GM23338 (cell line): ENCODE data around the gene KRTAP4-16. TPM values are rescaled to one million over a fixed set of nuclear protein-coding genes. Genes with fewer than 3 reads are reported as not detected.

ENCODE experiments used
- ATAC-seq: fragments of 200-7000 bp; cut with Tn5 transposase; 3 replicates; pipeline ENCODE4 v1.9.1; 2020
- DNase-seq: peaks from one replicate; pipeline ENCODE4 v3.0.0-alpha.2; 2015; ENCODE audit warnings: low spot score
- H2AFZ ChIP-seq: fragments of 200-600 bp; sonication (generic); 2 replicates; pipeline ENCODE4 v1.8.0; 2016; ENCODE audit warnings: antibody characterized with exemption, mild to moderate bottlenecking, moderate library complexity
- H3F3A ChIP-seq: fragments of 200-600 bp; sonication (generic); replicated peaks from 2 replicates; pipeline ENCODE4 v1.8.0; 2017; ENCODE audit warnings: antibody characterized with exemption, mixed run types, low read depth
- H3K27ac ChIP-seq: fragments of 200-600 bp; sonication (generic); 2 replicates; pipeline ENCODE4 v1.6.1; 2016; ENCODE audit warnings: low read depth
- H3K27me3 ChIP-seq: fragments of 200-600 bp; sonication (generic); 2 replicates; pipeline ENCODE4 v1.8.0; 2016; ENCODE audit warnings: mild to moderate bottlenecking, mixed run types, moderate library complexity; ENCODE audit not compliant: insufficient read depth
- H3K36me3 ChIP-seq: fragments of 200-600 bp; sonication (generic); 2 replicates; pipeline ENCODE4 v1.8.0; 2016; ENCODE audit warnings: mild to moderate bottlenecking; ENCODE audit not compliant: insufficient read depth
- H3K4me1 ChIP-seq: fragments of 200-600 bp; sonication (generic); 2 replicates; pipeline ENCODE4 v1.8.0; 2016; ENCODE audit warnings: mild to moderate bottlenecking, moderate library complexity; ENCODE audit not compliant: insufficient read depth
- H3K4me2 ChIP-seq: fragments of 200-600 bp; sonication (generic); 2 replicates; pipeline ENCODE4 v1.7.1; 2017; ENCODE audit warnings: mixed run types
- H3K4me3 ChIP-seq: fragments of 200-600 bp; sonication (generic); 2 replicates; pipeline ENCODE4 v1.6.1; 2016; ENCODE audit warnings: mixed run types
- H3K79me2 ChIP-seq: fragments of 200-600 bp; sonication (generic); replicated peaks from 2 replicates; pipeline ENCODE4 v1.8.0; 2017; ENCODE audit warnings: mild to moderate bottlenecking; ENCODE audit not compliant: insufficient read depth
- H3K9me2 ChIP-seq: fragments of 200-600 bp; sonication (generic); 2 replicates; pipeline ENCODE4 v1.8.0; 2017; ENCODE audit not compliant: insufficient read depth
- H4K20me1 ChIP-seq: fragments of 200-600 bp; sonication (generic); replicated peaks from 2 replicates; pipeline ENCODE4 v1.8.0; 2017; ENCODE audit warnings: mild to moderate bottlenecking; ENCODE audit not compliant: insufficient read depth
- H3K27ac Mint-ChIP-seq: 2 replicates; pipeline ENCODE4 v1.8.0; 2020; ENCODE audit warnings: inconsistent platforms, mild to moderate bottlenecking, moderate library complexity, mixed read lengths
- H3K27me3 Mint-ChIP-seq: 3 replicates; pipeline ENCODE4 v1.8.0; 2022; ENCODE audit warnings: low read depth, mild to moderate bottlenecking, moderate library complexity, mixed read lengths, inconsistent platforms; ENCODE audit not compliant: insufficient read depth, poor library complexity
- H3K36me3 Mint-ChIP-seq: 3 replicates; pipeline ENCODE4 v1.8.0; 2021; ENCODE audit warnings: low read depth, mild to moderate bottlenecking, inconsistent platforms, moderate library complexity, mixed read lengths
- H3K4me1 Mint-ChIP-seq: 3 replicates; pipeline ENCODE4 v1.8.0; 2020; ENCODE audit warnings: mild to moderate bottlenecking, inconsistent platforms, mixed read lengths
- H3K4me3 Mint-ChIP-seq: 3 replicates; pipeline ENCODE4 v1.8.0; 2021; ENCODE audit warnings: moderate library complexity, mild to moderate bottlenecking, inconsistent platforms, mixed read lengths
- H3K9me3 Mint-ChIP-seq: 3 replicates; pipeline ENCODE4 v1.8.0; 2020; ENCODE audit warnings: moderate library complexity, mild to moderate bottlenecking, inconsistent platforms, mixed read lengths
- CREB1 ChIP-seq: fragments of 250-450 bp; sonication (Bioruptor Pico); IDR thresholded peaks from 2 replicates; pipeline ENCODE4 v1.5.0; 2020; ENCODE audit warnings: low read depth, mild to moderate bottlenecking, moderate library complexity
- CTCF ChIP-seq, 2 experiments: fragments of 200-600 bp in 1 of 2; sonication (generic) in 1 of 2; conservative IDR thresholded peaks; 2 replicates each; pipeline versions ENCODE4 v1.5.1 to v1.6.1; 2016 to 2017; ENCODE audit warnings: antibody characterized with exemption in 2 of 2, low read depth in 2 of 2, mild to moderate bottlenecking in 2 of 2, moderate library complexity in 1 of 2
- ETS1 ChIP-seq: IDR thresholded peaks from 2 replicates; pipeline ENCODE4 v1.6.1; 2016; ENCODE audit warnings: antibody characterized with exemption
- EZH2 ChIP-seq: fragments of 200-600 bp; sonication (generic); IDR thresholded peaks from one replicate; pipeline ENCODE4 v1.8.0; 2017; ENCODE audit warnings: antibody characterized with exemption, mild to moderate bottlenecking, low read depth; ENCODE audit not compliant: unreplicated experiment
- EZH2phosphoT487 ChIP-seq: fragments of 200-600 bp; sonication (generic); IDR thresholded peaks from one replicate; pipeline ENCODE4 v1.8.1; 2018; ENCODE audit warnings: antibody characterized with exemption; ENCODE audit not compliant: unreplicated experiment
- JUNB ChIP-seq: IDR thresholded peaks from one replicate; pipeline ENCODE4 v1.6.1; 2016; ENCODE audit warnings: antibody characterized with exemption; ENCODE audit not compliant: unreplicated experiment
- NANOG ChIP-seq: IDR thresholded peaks from 2 replicates; pipeline ENCODE4 v1.6.1; 2016; ENCODE audit warnings: antibody characterized with exemption, borderline replicate concordance
- POLR2AphosphoS5 ChIP-seq: IDR thresholded peaks from 2 replicates; pipeline ENCODE4 v1.6.1; 2016; ENCODE audit warnings: antibody characterized with exemption, low read depth
- REST ChIP-seq: IDR thresholded peaks from one replicate; pipeline ENCODE4 v1.6.1; 2018; ENCODE audit warnings: antibody characterized with exemption; ENCODE audit not compliant: unreplicated experiment
- STAT1 ChIP-seq: IDR thresholded peaks from one replicate; pipeline ENCODE4 v1.6.1; 2016; ENCODE audit warnings: antibody characterized with exemption; ENCODE audit not compliant: unreplicated experiment
- ZNF114 ChIP-seq: fragments of 250-450 bp; sonication (Bioruptor Pico); IDR thresholded peaks from 2 replicates; pipeline ENCODE4 v1.5.0; 2020; ENCODE audit warnings: mild to moderate bottlenecking, moderate library complexity
- ZNF331 ChIP-seq: fragments of 250-450 bp; sonication (Bioruptor Pico); IDR thresholded peaks from 2 replicates; pipeline ENCODE4 v1.5.0; 2020; ENCODE audit warnings: low read depth, mild to moderate bottlenecking, moderate library complexity
- ZNF462 ChIP-seq: fragments of 250-450 bp; sonication (Bioruptor Pico); IDR thresholded peaks from 2 replicates; pipeline ENCODE4 v1.5.0; 2020; ENCODE audit warnings: mild to moderate bottlenecking, moderate library complexity
- polyA plus RNA-seq: library from polyadenylated mRNA; unstranded; fragments of >200 nt; fragmentation: Nextera tagmentation; extraction: Ambion mirVana; gene quantifications from 2 replicates; pipeline ENCODE4 v1.2.1, GENCODE V29; 2016
- total RNA-seq: library from RNA; depleted of rRNA; stranded (reverse); fragments of >200 nt; shearing (Covaris generic); gene quantifications from 2 replicates; pipeline ENCODE4 v1.2.3, GENCODE V29; 2014

KRTAP4-16 gene
- total and polyA plus RNA-seq, 2 experiments from 2014 or later = not detected

GRCh38 chr17:41069031-41069430 lies 33.0 kb downstream of the KRTAP4-16 start:
- TF ChIP-seq ZNF114 = no peak
- TF ChIP-seq JUNB = no peak
- TF ChIP-seq STAT1 = no peak
- no peak for TF ChIP-seq EZH2phosphoT487
- no peak for TF ChIP-seq EZH2
- no peak for TF ChIP-seq POLR2AphosphoS5
- TF ChIP-seq ETS1 = no peak
- no peak for TF ChIP-seq REST
- no peak for TF ChIP-seq NANOG
- no peak for TF ChIP-seq CREB1 (CRISPR knock-in tag)
- no peak for TF ChIP-seq ZNF462 (CRISPR knock-in tag)
- TF ChIP-seq ZNF331 (CRISPR knock-in tag) = no peak
- TF ChIP-seq CTCF (conservative IDR thresholded peaks at IDR 0.05; ENCODE audit: low read depth in 2 of 2) = no peak
- no peak overlapping the region for H3K4me3 ChIP-seq
- no peaks in the 10 kb centered on the region for H3K36me3 Mint-ChIP-seq
- no peaks in the 10 kb centered on the region for H3K9me3 Mint-ChIP-seq
- H3K27me3 ChIP-seq = no peaks in the 10 kb centered on the region
- no peaks in the 10 kb centered on the region for H3F3A ChIP-seq
- H3K79me2 ChIP-seq = no peaks in the 10 kb centered on the region
- no peak overlapping the region for H3K4me3 Mint-ChIP-seq
- no peak overlapping the region for H3K4me2 ChIP-seq
- no peaks in the 10 kb centered on the region; the same call in none of the 2 replicates for H3K9me2 ChIP-seq
- ATAC-seq (no peak), DNase-seq (no peak)
- no peaks in the 10 kb centered on the region for H3K27me3 Mint-ChIP-seq
- H3K27ac Mint-ChIP-seq = no peak overlapping the region
- no peaks in the 10 kb centered on the region for H3K4me1 Mint-ChIP-seq
- H3K4me1 ChIP-seq = no peaks in the 10 kb centered on the region
- no peaks in the 10 kb centered on the region for H3K36me3 ChIP-seq
- no peaks in the 10 kb centered on the region for H4K20me1 ChIP-seq
- H2AFZ ChIP-seq = no peak overlapping the region
- no peak overlapping the region for H3K27ac ChIP-seq
